Stomach (tissue), 4 donors: ENCODE measurements around the gene NPB.

Experiments used
- POLR2A ChIP-seq, 4 donors: fragments of 450-650 bp; IDR thresholded peaks; one replicate each; pipeline ENCODE4 v1.6.1; 2016; ENCODE audit warnings: antibody characterized with exemption in 4 of 4, control low read depth in 2 of 4, mild to moderate bottlenecking in 1 of 4, moderate library complexity in 1 of 4
- POLR2AphosphoS5 ChIP-seq, 3 donors: sonication (generic); formaldehyde crosslinking; IDR thresholded peaks; one replicate each; pipeline ENCODE4 v1.6.1; 2016; ENCODE audit warnings: antibody characterized with exemption in 3 of 3
- TF ChIP-seq, protein P1 (sequence below), 7 experiments: fragments of 450-650 bp in 4 of 7; fragments of 200-600 bp in 3 of 7; sonication (generic) in 3 of 7; IDR thresholded peaks; one replicate each; pipeline ENCODE4 v1.5.1; 2016 to 2019; ENCODE audit warnings: antibody characterized with exemption in 7 of 7, control low read depth in 2 of 7, mild to moderate bottlenecking in 1 of 7

DNA sequence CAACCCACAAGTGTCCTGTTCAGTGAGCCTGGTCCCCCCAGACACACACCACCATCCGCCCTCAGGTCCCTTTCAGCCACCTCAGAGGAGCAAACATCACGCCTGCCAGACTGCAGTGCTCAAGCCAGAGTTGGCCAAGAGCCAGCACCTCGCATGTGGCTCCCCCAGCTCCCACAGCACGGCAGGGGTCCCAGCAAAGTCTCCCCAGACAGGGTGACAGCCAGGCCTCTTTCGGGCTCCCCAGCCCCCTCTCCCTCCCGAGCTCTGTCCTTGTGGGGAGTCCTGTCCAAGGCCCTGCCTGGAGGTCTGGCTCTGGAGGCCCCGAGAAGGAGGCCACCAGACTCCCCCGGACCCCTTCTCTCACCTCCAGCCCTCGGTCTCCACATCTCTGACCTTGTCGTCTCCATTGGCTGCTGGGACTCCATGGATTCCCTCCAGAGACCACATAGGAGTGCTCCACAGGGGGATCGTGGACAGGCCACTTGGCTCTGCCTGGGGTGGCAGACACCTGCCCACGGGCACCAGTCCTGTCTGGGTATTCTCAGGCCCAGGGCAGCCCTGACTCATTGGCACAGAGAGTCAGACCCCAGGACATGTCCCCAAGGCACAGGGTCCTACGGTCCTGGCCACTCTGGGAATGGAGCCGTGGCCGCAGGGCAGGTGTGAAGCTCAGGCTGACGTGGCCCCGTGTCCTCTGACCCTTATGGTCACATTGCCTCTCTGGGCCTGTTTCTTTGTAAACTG, 46.8 kb downstream of the NPB start:
- TF ChIP-seq POLR2A (IDR thresholded peaks at IDR 0.05) (no peak), POLR2AphosphoS5 (IDR thresholded peaks at IDR 0.05) (no peak)
- TF ChIP-seq, protein P1, sequence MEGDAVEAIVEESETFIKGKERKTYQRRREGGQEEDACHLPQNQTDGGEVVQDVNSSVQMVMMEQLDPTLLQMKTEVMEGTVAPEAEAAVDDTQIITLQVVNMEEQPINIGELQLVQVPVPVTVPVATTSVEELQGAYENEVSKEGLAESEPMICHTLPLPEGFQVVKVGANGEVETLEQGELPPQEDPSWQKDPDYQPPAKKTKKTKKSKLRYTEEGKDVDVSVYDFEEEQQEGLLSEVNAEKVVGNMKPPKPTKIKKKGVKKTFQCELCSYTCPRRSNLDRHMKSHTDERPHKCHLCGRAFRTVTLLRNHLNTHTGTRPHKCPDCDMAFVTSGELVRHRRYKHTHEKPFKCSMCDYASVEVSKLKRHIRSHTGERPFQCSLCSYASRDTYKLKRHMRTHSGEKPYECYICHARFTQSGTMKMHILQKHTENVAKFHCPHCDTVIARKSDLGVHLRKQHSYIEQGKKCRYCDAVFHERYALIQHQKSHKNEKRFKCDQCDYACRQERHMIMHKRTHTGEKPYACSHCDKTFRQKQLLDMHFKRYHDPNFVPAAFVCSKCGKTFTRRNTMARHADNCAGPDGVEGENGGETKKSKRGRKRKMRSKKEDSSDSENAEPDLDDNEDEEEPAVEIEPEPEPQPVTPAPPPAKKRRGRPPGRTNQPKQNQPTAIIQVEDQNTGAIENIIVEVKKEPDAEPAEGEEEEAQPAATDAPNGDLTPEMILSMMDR (IDR thresholded peaks at IDR 0.05), result no peak
